Activated T-helper 1 cell treated with anti-CD3 and anti-CD28 coated beads, Interleukin-12 subunit alpha, Interleukin-12 subunit beta, Interleukin-2, Interleukin-4 antibody, amounts not matched to agents 30 ng/mL and 10 ng/mL and 1 ng/mL, durations not matched to agents 14 hours and 24 hours and 36 hours (primary cell): ENCODE measurements around the gene KCNH2. TPM values are rescaled to one million over a fixed set of nuclear protein-coding genes. Genes with fewer than 3 reads are reported as not detected.

Experiments
- DNase-seq: peaks from one replicate; pipeline ENCODE4 v3.0.0; 2021; ENCODE audit warnings: low spot score
- H3K27ac Mint-ChIP-seq: one replicate; pipeline ENCODE4 v1.8.0; 2021; ENCODE audit warnings: mild to moderate bottlenecking, mixed read lengths
- H3K27me3 Mint-ChIP-seq: one replicate; pipeline ENCODE4 v1.8.0; 2022; ENCODE audit warnings: mild to moderate bottlenecking, moderate library complexity, mixed read lengths; ENCODE audit not compliant: insufficient read depth
- H3K36me3 Mint-ChIP-seq: one replicate; pipeline ENCODE4 v1.8.0; 2021; ENCODE audit warnings: low read depth, mixed read lengths
- H3K4me1 Mint-ChIP-seq: one replicate; pipeline ENCODE4 v1.8.0; 2021; ENCODE audit warnings: low read depth, mixed read lengths
- H3K4me3 Mint-ChIP-seq: one replicate; pipeline ENCODE4 v1.8.0; 2021; ENCODE audit warnings: mild to moderate bottlenecking, moderate library complexity, mixed read lengths
- H3K9me3 Mint-ChIP-seq: one replicate; pipeline ENCODE4 v1.8.0; 2021; ENCODE audit warnings: mixed read lengths
- intact Hi-C: fragments of 100-400 bp; cut with micrococcal nuclease; formaldehyde crosslinking; loops from one replicate; pipeline ENCODE4 v1.15.1; 2024
- total RNA-seq: library from RNA; stranded (reverse); gene quantifications from 2 replicates; pipeline ENCODE4 v1.2.3, GENCODE V29; 2022

KCNH2 gene
- total RNA-seq, 1 donor from 2014 or later = 0.49 TPM

DNA sequence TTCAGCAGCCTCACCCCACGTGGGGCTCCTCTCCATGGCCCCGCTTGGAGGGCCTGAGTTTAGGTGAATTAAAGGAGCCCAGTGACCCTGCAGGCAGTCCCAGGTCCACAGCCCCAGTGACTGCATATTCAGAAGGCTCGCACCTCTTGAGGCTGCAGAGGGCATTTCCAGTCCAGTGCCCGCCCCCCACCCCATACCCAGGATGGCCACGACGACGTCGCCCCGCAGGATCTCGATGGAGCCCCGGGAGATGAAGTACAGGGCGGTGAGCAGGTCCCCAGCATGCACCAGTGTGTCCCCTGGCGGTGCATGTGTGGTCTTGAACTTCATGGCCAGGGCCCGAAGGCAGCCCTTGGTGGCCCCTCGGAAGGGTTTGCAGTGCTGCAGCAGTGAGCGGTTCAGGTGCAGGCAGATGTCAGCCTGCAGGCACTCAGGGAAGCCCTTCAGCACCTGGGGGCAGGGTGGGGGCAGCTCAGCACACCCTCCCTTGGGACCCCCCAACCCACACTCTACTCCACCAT lies 28.1 kb downstream of the KCNH2 start:
- no peaks in the 10 kb centered on the region for H3K9me3 Mint-ChIP-seq
- peaks cover 21% of the 10 kb centered on the region for H3K27me3 Mint-ChIP-seq
- intact Hi-C loops = no loop called here
- no peaks in the 10 kb centered on the region for H3K4me1 Mint-ChIP-seq
- H3K27ac Mint-ChIP-seq = no peak overlapping the region
- H3K4me3 Mint-ChIP-seq = no peak overlapping the region
- no peaks in the 10 kb centered on the region for H3K36me3 Mint-ChIP-seq
- DNase-seq = no peak

DNA sequence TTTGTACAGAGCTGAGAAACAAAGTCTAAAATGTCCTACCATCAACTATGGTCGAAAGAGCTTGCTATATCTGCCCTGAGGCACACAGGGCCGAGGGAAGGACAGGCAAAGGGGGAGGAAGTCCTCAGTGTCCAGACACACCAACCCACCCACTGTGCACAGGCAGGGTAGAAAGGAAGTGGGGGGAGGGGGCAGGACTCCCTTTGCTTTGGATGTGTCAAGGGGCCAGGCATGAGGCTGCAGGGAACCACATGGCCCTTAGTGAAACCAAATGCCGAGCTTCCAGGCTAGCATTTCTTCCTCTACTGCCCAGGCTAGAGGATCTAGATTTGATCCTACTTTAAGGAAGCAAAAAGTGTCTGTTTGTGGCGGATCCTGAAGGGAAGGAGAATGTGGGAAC lies 28.6 kb downstream of the KCNH2 start:
- no peak overlapping the region for H3K4me3 Mint-ChIP-seq
- DNase-seq = no peak
- H3K36me3 Mint-ChIP-seq = no peaks in the 10 kb centered on the region
- no peaks in the 10 kb centered on the region for H3K4me1 Mint-ChIP-seq
- H3K9me3 Mint-ChIP-seq = no peaks in the 10 kb centered on the region
- no peak overlapping the region for H3K27ac Mint-ChIP-seq
- intact Hi-C loops = no loop called here
- H3K27me3 Mint-ChIP-seq = peaks cover 20% of the 10 kb centered on the region

DNA sequence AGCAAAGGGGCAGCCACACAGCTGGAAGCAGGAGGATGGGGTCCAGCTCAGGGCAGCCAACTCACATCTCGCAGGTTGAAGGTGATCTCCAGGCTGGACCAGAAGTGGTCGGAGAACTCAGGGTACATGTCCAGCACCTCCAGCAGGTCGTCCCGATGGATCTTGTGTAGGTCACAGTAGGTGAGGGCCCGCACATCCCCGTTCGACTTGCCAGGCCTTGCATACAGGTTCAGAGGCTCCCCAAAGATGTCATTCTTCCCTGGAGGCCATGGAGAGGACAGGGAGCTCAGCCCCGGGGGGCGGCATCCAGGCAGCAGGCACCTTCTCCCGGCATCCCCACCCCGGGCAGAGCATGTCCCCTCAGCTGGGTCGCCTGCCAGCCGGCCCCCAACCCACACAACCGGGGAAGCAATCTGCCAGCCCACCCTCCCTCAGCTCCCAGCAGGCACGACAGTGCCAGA lies 29.3 kb downstream of the KCNH2 start:
- Mint-ChIP-seq H3K9me3 (no peaks in the 10 kb centered on the region), H3K27ac (no peak overlapping the region), H3K4me3 (no peak overlapping the region), H3K27me3 (peaks cover 19% of the 10 kb centered on the region), H3K4me1 (no peaks in the 10 kb centered on the region), H3K36me3 (no peaks in the 10 kb centered on the region)
- DNase-seq = no peak
- intact Hi-C loops = no loop called here

DNA sequence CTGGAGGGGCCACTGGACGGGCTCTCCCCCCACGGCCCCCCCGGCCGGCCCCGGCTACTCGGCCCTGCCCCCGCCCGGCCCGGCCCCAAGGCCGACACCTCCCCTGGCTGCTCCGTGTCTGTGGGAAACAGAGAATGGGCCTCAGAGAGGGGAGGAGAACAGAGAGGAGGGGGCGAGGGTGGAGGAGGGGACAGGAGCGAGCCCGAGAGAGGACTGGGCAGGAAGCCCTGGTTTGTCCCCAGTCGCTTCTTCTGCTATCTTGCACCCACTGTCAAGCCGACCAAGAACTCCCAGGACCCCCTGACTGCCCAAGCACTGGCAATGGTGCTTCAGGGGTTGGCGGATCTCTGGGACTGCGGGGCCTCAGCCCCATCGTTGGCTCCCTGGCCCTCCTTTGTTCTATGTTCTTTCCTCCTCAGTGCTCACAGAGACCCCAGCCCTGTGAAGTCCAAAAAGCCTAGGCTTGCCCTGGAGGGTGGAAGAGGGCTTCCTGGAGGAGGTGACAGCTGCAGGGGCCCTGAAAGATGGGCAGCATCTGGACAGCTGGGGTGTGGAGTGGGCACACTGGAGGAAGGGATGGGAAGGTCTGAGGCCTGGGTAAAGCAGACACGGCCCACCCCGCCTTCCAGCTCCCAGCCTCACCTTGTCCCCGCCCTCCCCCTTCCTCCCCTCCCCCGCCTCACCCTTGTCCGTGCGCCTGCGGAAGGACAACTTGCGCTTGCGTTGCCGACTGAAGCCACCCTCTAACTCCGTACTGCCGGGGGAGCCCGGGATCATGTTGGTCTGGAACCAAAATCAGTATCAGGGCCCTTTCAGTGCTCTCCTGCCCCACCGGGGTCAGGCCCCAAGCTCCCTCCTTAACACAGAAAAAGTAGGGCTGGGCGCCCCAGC lies 30.1 kb downstream of the KCNH2 start:
- intact Hi-C loops = no loop called here
- DNase-seq = no peak
- Mint-ChIP-seq H3K4me1 (no peaks in the 10 kb centered on the region), H3K36me3 (no peaks in the 10 kb centered on the region), H3K27me3 (peaks cover 17% of the 10 kb centered on the region), H3K4me3 (no peak overlapping the region), H3K27ac (no peak overlapping the region), H3K9me3 (no peaks in the 10 kb centered on the region)

DNA sequence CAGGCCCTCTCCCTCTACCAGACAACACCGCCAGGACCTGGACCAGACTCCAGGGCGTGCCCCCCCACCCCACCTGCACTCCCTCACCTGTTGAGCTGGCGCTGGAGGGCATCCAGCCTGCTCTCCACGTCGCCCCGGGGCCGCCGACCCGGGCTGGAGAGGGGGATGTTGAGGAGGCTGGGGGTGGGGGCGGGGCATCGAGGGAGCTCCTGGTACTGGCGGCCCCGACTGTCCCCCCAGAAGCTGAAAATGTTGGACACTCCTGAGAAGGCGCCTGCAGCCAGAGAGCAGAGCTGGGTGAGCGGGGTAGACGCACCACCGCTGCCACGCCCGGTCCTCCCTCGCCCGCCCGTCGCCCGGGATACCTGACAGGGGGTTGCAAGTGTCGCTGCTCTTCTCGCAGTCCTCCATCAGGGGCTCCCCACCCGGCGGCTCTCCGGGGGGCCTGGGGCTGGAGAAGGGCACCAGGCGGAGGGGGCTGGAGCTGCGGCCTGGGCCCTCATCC lies 30.8 kb downstream of the KCNH2 start:
- Mint-ChIP-seq H3K27ac (no peak overlapping the region), H3K4me1 (no peaks in the 10 kb centered on the region), H3K9me3 (no peaks in the 10 kb centered on the region), H3K27me3 (peaks cover 17% of the 10 kb centered on the region), H3K4me3 (no peak overlapping the region), H3K36me3 (no peaks in the 10 kb centered on the region)
- DNase-seq = no peak
- intact Hi-C loops = no loop called here

DNA sequence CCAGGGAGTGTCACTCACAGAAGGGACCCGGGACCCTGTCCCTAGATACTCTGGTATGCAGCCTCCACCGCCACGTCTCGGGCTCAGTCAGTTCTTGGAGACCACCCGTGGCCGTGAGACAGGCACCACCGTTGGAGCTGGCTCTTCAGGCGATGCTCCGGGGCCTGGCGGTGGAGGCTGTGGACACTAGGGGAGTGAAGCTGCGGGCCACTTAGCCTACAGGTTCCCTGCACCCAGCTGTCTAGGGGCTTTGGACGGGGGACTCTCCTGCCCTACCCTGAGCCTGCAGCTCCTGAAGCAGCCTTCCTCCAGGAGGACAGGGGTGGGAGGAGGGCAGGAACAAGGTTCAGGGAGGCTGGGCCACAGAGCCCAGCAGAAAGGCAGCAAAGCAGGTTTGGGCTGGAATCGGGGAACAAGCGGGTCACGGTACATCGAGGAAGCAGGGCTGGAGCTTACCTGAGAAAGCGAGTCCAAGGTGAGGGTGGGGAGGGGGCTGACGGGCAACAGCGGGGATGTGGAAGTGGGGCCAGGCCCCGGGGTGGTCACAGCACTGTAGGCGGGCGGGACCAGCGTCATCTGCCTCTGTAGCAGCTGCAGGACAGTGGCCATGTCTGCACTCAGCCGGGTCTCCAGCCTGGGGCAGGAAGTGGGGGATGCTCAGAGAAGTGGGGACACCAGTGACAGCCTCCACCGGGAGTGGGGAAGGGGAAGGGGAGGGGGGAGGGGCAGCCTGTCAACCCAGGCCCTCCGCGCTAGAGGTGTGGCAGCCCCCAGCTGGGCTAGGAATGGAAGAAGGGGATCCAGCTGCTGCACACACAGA lies 31.5 kb downstream of the KCNH2 start:
- no peak overlapping the region for H3K27ac Mint-ChIP-seq
- peaks cover 17% of the 10 kb centered on the region for H3K27me3 Mint-ChIP-seq
- H3K4me3 Mint-ChIP-seq = no peak overlapping the region
- intact Hi-C loops = no loop called here
- H3K9me3 Mint-ChIP-seq = no peaks in the 10 kb centered on the region
- no peak for DNase-seq
- H3K4me1 Mint-ChIP-seq = no peaks in the 10 kb centered on the region
- no peaks in the 10 kb centered on the region for H3K36me3 Mint-ChIP-seq

DNA sequence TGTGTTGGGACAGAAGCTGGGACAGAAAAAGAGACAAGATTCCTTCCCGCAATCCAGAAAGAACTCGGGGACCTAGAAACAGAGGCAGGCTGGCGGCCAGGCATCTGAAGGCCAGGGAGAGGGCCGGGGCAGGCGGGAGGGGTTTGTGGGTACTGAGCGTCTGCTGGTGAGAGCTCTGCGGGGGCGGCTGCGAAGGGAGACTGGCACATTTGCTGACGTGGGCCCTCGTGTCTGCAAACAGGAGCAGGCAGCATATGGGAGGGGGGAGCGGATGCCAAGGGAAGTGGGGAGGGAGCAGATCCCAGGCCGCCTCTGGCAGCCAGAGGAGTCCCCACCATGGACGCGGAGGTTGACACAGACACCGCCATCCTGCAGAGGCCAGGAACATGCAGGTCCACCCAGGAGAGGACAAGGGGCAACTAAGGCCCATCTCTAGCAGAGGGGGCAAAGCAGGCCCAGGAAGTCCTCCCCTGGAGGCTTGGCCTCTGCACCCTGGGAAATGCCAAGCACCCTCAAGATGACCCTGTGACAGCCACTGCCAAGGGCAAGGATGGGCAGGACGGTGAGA lies 32.2 kb downstream of the KCNH2 start:
- intact Hi-C loops = no loop called here
- Mint-ChIP-seq H3K4me1 (no peaks in the 10 kb centered on the region), H3K36me3 (no peaks in the 10 kb centered on the region), H3K27me3 (peaks cover 17% of the 10 kb centered on the region), H3K27ac (no peak overlapping the region), H3K4me3 (no peak overlapping the region), H3K9me3 (no peaks in the 10 kb centered on the region)
- DNase-seq = no peak

DNA sequence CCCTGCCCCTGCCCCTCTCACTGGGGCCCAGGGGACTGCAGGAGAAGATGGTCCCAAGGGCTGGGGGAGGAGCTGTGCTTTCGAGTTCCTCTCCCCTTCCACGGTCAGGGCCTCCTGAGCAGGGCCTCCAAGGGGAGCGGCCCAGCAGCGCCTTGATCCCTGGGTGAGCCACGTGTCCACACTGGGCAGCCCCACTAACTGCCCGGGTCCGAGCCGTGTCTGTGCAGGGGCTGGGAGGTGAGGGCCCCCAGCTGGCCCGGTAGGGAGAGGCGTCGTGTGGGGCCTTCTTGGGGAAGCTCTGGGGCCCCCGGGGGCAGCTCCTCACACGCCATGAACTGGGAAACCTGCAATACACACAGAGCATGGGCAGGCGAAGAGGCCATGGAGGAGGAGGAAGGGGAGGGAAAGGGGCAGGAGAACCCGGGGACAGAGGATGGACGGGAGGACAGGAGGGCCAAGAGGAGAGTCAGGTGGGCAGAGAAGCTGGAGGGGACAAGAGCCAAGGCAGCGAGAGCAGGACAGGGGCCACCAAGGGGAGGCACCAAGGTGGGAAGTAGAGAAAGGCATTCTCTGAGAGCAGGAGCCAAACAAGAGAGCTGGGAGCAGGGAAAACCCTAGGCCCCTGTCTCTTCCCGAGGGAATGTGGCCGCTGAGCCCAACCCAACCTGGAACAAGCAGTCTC lies 32.8 kb downstream of the KCNH2 start:
- no peak overlapping the region for H3K4me3 Mint-ChIP-seq
- no peak overlapping the region for H3K27ac Mint-ChIP-seq
- H3K27me3 Mint-ChIP-seq = peaks cover 20% of the 10 kb centered on the region
- DNase-seq = no peak
- H3K36me3 Mint-ChIP-seq = no peaks in the 10 kb centered on the region
- H3K9me3 Mint-ChIP-seq = no peaks in the 10 kb centered on the region
- intact Hi-C loops = no loop called here
- H3K4me1 Mint-ChIP-seq = no peaks in the 10 kb centered on the region

DNA sequence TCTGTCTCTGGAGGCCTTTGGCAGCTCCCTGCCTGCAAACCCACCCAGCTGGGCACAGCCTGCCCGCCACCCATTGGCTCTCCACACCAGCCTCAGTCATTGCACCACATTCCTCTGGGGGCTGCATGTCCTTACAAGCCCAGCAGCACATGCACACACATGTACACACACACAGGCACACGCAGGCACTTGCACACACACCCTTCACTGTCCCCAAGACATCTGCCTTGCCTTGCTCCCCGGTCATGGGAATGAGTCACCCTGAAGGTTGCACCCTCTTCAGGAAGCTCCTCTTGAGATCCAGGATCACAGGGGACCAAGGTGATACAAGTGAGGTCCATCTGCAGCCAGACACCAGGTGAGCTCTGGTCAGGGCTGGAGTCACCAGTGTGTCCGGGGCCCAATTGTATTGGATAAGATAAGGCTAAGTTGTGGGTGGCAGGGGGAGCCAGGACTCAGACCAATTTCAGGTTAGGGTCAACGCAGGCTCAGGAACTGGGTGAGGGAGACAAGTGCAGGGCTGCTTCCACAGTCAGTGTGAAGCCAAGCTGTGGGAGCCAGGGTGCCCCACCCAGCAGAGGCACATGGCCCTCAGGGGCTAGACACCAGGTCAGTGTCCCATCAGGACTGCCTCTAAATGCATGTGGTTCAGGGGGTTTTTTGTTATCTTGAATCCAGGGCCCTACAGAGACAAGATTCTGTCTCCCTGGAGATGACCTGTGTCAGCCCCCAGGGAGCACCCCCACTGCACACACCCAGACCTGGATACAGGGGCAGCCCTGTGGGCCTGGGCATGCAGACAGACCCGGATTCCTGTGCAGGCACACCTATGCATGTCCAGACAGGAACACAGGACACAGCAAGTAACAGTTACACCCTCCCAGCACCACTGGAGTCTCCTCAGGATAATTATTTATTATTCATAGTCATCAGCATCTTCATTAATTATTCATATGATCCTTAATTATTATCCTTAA lies 33.8 kb downstream of the KCNH2 start:
- Mint-ChIP-seq H3K9me3 (no peaks in the 10 kb centered on the region), H3K27ac (no peak overlapping the region), H3K36me3 (no peaks in the 10 kb centered on the region), H3K27me3 (peaks cover 20% of the 10 kb centered on the region), H3K4me1 (no peaks in the 10 kb centered on the region), H3K4me3 (no peak overlapping the region)
- intact Hi-C loops = no loop called here
- DNase-seq = no peak

DNA sequence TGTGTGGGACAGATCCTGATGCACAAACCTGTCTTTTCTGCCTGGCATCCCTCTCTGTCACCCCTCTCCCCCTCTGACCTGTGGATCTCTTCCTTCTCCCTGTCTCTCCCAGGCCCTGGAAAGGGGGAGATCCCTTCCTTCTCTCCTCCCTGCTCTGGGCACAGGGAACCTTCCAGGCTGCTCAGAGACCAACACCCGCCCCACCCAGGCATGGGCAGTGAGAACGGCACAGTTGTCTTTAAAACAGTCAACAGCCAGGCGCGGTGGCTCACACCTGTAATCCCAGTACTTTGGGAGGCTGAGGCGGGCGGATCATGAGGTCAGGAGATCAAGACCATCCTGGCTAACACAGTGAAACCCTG lies 34.7 kb downstream of the KCNH2 start:
- intact Hi-C loops = no loop called here
- H3K27me3 Mint-ChIP-seq = peaks cover 17% of the 10 kb centered on the region
- DNase-seq = no peak
- H3K36me3 Mint-ChIP-seq = no peaks in the 10 kb centered on the region
- H3K27ac Mint-ChIP-seq = no peak overlapping the region
- no peaks in the 10 kb centered on the region for H3K9me3 Mint-ChIP-seq
- H3K4me3 Mint-ChIP-seq = no peak overlapping the region
- H3K4me1 Mint-ChIP-seq = peaks cover 2% of the 10 kb centered on the region

DNA sequence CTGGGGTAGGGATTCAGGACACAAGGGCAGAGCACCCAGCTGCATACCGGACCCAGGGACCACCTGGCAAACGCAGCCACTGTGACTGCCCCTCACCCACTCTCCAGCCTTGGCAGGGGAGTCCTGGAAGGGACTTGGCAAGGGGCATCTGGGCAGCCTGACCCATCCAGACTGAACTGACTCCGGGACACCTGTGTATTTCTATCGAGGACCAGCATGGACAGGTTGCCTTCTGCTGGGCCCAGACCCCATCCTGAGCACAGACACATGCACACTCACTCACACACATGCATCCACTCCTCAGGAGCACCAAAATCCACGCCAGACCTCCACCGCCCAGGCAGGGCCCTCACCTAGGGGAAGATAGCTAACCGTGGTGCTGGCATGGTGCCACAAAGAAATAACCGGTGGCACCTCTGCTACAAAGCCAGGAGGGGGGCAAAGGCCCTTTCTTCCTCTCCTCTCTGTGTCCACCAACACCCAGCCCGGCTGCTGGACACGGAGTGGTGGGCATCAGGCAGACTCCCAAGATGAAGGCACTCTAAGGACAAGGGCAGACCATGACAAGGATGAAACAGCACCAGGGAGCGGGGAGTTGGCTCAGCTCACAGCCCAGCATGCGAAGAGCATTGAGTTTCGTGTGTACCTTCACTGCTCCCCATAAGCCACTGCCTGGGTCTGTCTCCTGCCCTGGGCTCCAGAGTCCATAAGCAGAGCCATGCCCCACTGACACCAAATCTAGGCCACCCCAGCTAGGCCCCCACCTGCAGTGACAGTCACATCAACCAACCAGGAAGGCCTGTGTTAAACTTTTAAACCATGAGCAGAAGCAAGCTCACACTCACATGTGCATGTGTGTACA lies 35.3 kb downstream of the KCNH2 start:
- no peak for DNase-seq
- no peak overlapping the region for H3K27ac Mint-ChIP-seq

More for the DNA sequence above, 35.3 kb downstream of the KCNH2 start:
- intact Hi-C loops = no loop called here
- no peak overlapping the region for H3K4me3 Mint-ChIP-seq
- H3K27me3 Mint-ChIP-seq = peaks cover 16% of the 10 kb centered on the region
- no peaks in the 10 kb centered on the region for H3K36me3 Mint-ChIP-seq
- no peaks in the 10 kb centered on the region for H3K9me3 Mint-ChIP-seq
- peaks cover 8% of the 10 kb centered on the region for H3K4me1 Mint-ChIP-seq
